Osteoblast (primary cell): ENCODE measurements around the gene TNKS1BP1. TPM values are rescaled to one million over a fixed set of nuclear protein-coding genes. Genes with fewer than 3 reads are reported as not detected.

ENCODE experiments used
- DNase-seq: peaks from one replicate; pipeline ENCODE4 v3.0.0; 2011; ENCODE audit warnings: low spot score, mixed read lengths; ENCODE audit not compliant: insufficient read length; ENCODE audit errors: missing footprints
- H2AFZ ChIP-seq: 2 replicates; pipeline ENCODE4 v1.6.0; 2011; ENCODE audit warnings: mild to moderate bottlenecking, low read length
- H3K27ac ChIP-seq: 2 replicates; pipeline ENCODE4 v1.5.1; 2011; ENCODE audit warnings: mild to moderate bottlenecking, low read depth, low read length, moderate library complexity
- H3K27me3 ChIP-seq: 2 replicates; pipeline ENCODE4 v1.6.0; 2012; ENCODE audit warnings: mild to moderate bottlenecking, control low read depth, inconsistent platforms, low read length, moderate library complexity; ENCODE audit not compliant: insufficient read depth
- H3K36me3 ChIP-seq: 2 replicates; pipeline ENCODE4 v1.5.1; 2011; ENCODE audit warnings: mild to moderate bottlenecking, low read length, control low read depth, moderate library complexity; ENCODE audit not compliant: insufficient read depth
- H3K4me1 ChIP-seq: 2 replicates; pipeline ENCODE4 v1.5.1; 2011; ENCODE audit warnings: mild to moderate bottlenecking, low read length, control low read depth, moderate library complexity; ENCODE audit not compliant: insufficient read depth
- H3K4me2 ChIP-seq: 2 replicates; pipeline ENCODE4 v1.6.0; 2011; ENCODE audit warnings: mild to moderate bottlenecking, low read length; ENCODE audit not compliant: insufficient read depth
- H3K4me3 ChIP-seq: fragments of 200-600 bp; sonication (generic); 3 replicates; pipeline ENCODE4 v1.5.1; 2012; ENCODE audit warnings: mild to moderate bottlenecking, low read length, inconsistent platforms; ENCODE audit not compliant: insufficient read depth
- H3K79me2 ChIP-seq: 2 replicates; pipeline ENCODE4 v1.6.0; 2012; ENCODE audit warnings: mild to moderate bottlenecking, low read length, control low read depth, inconsistent platforms; ENCODE audit not compliant: insufficient read depth
- H3K9me3 ChIP-seq: 2 replicates; pipeline ENCODE4 v1.5.1; 2011; ENCODE audit warnings: low read depth, low read length, control low read depth
- H4K20me1 ChIP-seq: 2 replicates; pipeline ENCODE4 v1.6.0; 2012; ENCODE audit warnings: mild to moderate bottlenecking, low read length, control low read depth; ENCODE audit not compliant: insufficient read depth
- total RNA-seq: library from RNA; depleted of rRNA; stranded (reverse); fragments of >200 nt; gene quantifications from 2 replicates; pipeline ENCODE4 v1.2.3, GENCODE V29; 2012
- TF ChIP-seq, protein P1 (sequence below): IDR thresholded peaks from 2 replicates; pipeline ENCODE4 v1.5.1; 2011; ENCODE audit warnings: mild to moderate bottlenecking, low read depth, low read length, moderate library complexity; ENCODE audit errors: extremely low read depth

Gene TNKS1BP1
- total RNA-seq, 1 donor, result 74.6 TPM

DNA sequence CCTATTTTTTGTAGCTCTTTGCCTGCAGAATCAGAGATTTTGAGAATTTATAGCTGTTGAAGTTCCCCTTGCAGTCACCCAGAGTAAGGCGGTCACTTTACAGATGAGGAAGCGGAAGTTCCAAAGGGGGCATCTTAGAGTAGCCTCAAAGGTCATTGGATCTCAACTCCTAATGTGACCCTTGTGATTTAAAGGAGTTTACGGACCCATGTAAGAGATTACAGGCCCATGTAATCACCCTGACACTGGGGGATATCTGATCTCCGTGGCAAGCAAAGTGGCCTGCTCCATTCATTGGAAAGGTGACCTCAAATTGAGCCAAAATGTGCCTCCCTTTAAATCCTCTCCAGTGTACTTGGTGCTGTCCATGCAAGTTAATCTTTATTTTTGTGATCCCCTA lies 29.1 kb upstream of the TNKS1BP1 start:
- peaks cover 5% of the 10 kb centered on the region for H3K4me1 ChIP-seq
- H4K20me1 ChIP-seq, result no peaks in the 10 kb centered on the region
- no peak overlapping the region for H3K4me3 ChIP-seq
- H3K27me3 ChIP-seq, result peaks cover 12% of the 10 kb centered on the region
- TF ChIP-seq, protein P1, sequence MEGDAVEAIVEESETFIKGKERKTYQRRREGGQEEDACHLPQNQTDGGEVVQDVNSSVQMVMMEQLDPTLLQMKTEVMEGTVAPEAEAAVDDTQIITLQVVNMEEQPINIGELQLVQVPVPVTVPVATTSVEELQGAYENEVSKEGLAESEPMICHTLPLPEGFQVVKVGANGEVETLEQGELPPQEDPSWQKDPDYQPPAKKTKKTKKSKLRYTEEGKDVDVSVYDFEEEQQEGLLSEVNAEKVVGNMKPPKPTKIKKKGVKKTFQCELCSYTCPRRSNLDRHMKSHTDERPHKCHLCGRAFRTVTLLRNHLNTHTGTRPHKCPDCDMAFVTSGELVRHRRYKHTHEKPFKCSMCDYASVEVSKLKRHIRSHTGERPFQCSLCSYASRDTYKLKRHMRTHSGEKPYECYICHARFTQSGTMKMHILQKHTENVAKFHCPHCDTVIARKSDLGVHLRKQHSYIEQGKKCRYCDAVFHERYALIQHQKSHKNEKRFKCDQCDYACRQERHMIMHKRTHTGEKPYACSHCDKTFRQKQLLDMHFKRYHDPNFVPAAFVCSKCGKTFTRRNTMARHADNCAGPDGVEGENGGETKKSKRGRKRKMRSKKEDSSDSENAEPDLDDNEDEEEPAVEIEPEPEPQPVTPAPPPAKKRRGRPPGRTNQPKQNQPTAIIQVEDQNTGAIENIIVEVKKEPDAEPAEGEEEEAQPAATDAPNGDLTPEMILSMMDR, result no peak
- H2AFZ ChIP-seq, result no peak overlapping the region
- H3K9me3 ChIP-seq, result peaks cover 2% of the 10 kb centered on the region
- no peak overlapping the region for H3K4me2 ChIP-seq
- no peak overlapping the region for H3K27ac ChIP-seq
- DNase-seq, result peak; percentile 32
- H3K36me3 ChIP-seq, result no peaks in the 10 kb centered on the region
- no peaks in the 10 kb centered on the region for H3K79me2 ChIP-seq

DNA sequence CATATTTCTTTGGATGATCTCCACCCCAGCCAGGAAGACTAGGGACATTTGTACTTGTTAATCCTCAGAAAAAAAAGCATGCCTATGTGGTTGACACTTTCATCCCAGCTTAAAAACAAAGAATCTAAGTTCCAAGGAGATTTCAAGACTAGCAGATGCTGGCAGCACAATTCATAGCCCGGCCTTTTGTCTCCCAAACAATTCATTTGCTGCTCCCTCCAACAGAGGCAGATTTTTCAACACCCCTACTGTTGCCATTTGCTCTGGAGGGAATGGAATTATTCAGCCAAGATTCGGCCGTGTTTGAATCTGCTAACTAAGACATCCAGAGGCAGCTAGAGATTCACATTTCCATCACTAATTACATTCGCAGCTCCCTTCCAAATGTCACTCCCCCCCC lies 28.7 kb upstream of the TNKS1BP1 start:
- H3K27ac ChIP-seq, result no peak overlapping the region
- H3K36me3 ChIP-seq, result no peaks in the 10 kb centered on the region
- no peak overlapping the region for H3K4me3 ChIP-seq
- no peak overlapping the region for H2AFZ ChIP-seq
- no peak overlapping the region for H3K4me2 ChIP-seq
- H3K4me1 ChIP-seq, result peaks cover 5% of the 10 kb centered on the region
- peaks cover 12% of the 10 kb centered on the region for H3K27me3 ChIP-seq
- DNase-seq, result no peak
- H4K20me1 ChIP-seq, result no peaks in the 10 kb centered on the region
- H3K9me3 ChIP-seq, result peaks cover 2% of the 10 kb centered on the region
- TF ChIP-seq, protein P1, result no peak
- no peaks in the 10 kb centered on the region for H3K79me2 ChIP-seq

DNA sequence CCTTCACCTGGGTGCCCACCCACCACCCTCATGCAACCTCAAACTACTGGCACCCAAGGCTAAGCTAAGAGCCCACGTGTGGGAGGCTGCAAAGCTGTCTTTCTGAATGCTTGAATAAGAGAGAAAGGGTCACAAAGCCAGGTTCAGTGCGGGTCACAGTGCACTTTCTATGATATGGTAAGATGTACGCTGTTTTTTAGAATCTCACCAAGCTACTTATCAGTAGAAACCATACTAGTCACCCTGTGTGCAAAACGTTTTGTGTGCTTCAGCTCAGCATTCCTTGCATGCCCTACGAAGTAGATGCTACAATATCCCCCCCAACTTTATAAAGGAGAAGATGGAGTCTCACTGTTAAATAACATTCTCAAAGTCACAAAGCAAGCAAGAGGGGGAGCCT lies 28.3 kb upstream of the TNKS1BP1 start:
- H3K27me3 ChIP-seq, result peaks cover 12% of the 10 kb centered on the region
- H3K4me2 ChIP-seq, result no peak overlapping the region
- H3K36me3 ChIP-seq, result no peaks in the 10 kb centered on the region
- peaks cover 2% of the 10 kb centered on the region for H3K9me3 ChIP-seq
- TF ChIP-seq, protein P1, result no peak
- no peak overlapping the region for H3K27ac ChIP-seq
- peaks cover 5% of the 10 kb centered on the region for H3K4me1 ChIP-seq
- no peak overlapping the region for H3K4me3 ChIP-seq
- H3K79me2 ChIP-seq, result no peaks in the 10 kb centered on the region
- peak; percentile 25 for DNase-seq
- H2AFZ ChIP-seq, result no peak overlapping the region
- no peaks in the 10 kb centered on the region for H4K20me1 ChIP-seq

DNA sequence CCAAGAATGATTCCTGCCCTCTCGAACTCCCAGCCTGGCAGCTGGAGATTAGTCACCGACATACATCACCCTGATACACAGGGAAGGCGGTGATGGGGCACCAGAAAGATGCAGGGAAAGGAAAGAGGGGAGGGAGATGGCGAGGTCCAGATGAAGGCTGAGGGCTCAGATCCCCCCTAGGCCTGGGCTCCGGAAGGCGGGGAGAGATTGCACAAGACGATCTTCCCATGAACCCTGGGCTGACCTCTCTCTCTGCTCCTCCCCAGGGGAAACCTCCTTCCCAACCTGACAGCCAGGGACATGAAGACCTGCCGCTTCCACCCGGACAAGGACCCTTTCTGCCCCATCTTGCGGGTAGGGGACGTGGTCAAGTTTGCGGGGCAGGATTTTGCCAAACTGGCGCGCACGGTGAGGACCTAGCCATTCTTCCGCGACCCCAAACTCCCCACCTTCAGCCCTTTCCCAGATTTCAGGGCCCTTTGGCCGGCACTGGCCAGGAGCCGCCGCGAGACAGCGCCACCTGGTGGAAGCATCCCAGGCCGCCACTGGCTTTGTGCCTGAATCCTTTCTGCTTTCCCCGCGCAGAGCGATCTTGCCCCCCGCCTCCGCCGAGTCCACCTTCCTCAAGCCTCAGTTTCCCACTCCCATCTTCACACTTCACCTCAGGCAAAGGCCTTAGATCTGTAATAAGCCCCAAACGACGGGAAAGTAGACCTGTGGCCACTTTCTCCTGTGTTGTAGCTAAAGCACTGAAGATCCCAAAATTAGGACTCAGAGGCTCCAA lies 24.9 kb upstream of the TNKS1BP1 start:
- H4K20me1 ChIP-seq, result no peaks in the 10 kb centered on the region
- peak overlapping the region; percentile 28 for H3K4me3 ChIP-seq
- peaks cover 9% of the 10 kb centered on the region for H3K27me3 ChIP-seq
- DNase-seq, result peak; percentile 94
- peak overlapping the region; percentile 90 for H2AFZ ChIP-seq
- H3K9me3 ChIP-seq, result peaks cover 2% of the 10 kb centered on the region
- H3K4me2 ChIP-seq, result peak overlapping the region; percentile 39
- H3K4me1 ChIP-seq, result peaks cover 5% of the 10 kb centered on the region
- no peak overlapping the region for H3K27ac ChIP-seq
- TF ChIP-seq, protein P1, result peak; percentile 77
- H3K36me3 ChIP-seq, result no peaks in the 10 kb centered on the region
- H3K79me2 ChIP-seq, result no peaks in the 10 kb centered on the region
